Measurements from ENCODE around the gene TNFAIP8L2.

GRCh38 chr1:151143057-151143435 is 13.4 kb upstream of the TNFAIP8L2 start:
- TF ChIP-seq PHF8 (IDR thresholded peaks at IDR 0.05; ENCODE audit: borderline replicate concordance, low read depth) (no peak), CTCF (IDR thresholded peaks at IDR 0.05) (no peak), EP300 (IDR thresholded peaks at IDR 0.05) (no peak), MAZ (IDR thresholded peaks at IDR 0.05; ENCODE audit: borderline replicate concordance, low read depth, low read length) (no peak), ELK1 (IDR thresholded peaks at IDR 0.05; ENCODE audit: low read depth, low read length) (no peak), RNF2 (IDR thresholded peaks at IDR 0.05; ENCODE audit: borderline replicate concordance, low read depth) (no peak), POLR2AphosphoS2 (conservative IDR thresholded peaks at IDR 0.05; ENCODE audit: low read length) (no peak), SMC3 (IDR thresholded peaks at IDR 0.05) (no peak), POLR2A (IDR thresholded peaks at IDR 0.05; ENCODE audit: low read length) (no peak), USF2 (IDR thresholded peaks at IDR 0.05) (no peak), MAX (IDR thresholded peaks at IDR 0.05) (no peak), HOXB5 (CRISPR knock-in tag; IDR thresholded peaks at IDR 0.05) (no peak)

All from A549 (cell line).